ENCODE results near the gene FAM83B. TPM values are rescaled to one million over a fixed set of nuclear protein-coding genes. Genes with fewer than 3 reads are reported as not detected.
A peak's percentile ranks its signal among the peaks of the same experiment; 100 is the strongest.

Gene FAM83B
- total RNA-seq, 1 experiment from 2014 or later, result 3.9 TPM

DNA sequence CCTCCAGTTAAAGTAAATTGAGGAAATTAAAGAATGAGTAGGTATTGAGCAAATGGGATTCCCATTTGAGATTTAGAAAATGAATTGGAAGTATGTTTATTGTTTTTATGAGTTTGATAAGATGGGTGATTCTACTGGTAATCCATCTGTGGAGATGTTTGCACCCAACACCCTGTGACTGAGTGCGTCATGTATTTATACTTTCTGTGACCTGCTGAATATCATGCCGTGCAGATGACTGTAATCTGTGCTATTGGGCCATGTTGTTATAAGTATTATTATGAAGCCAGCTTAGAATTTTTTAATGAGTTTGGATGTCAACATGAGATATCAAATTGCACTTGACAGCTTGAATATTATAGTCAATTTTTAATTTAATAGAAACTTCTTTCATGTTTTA lies 17.7 kb downstream of the FAM83B start (continued):
- TF ChIP-seq, protein P1, sequence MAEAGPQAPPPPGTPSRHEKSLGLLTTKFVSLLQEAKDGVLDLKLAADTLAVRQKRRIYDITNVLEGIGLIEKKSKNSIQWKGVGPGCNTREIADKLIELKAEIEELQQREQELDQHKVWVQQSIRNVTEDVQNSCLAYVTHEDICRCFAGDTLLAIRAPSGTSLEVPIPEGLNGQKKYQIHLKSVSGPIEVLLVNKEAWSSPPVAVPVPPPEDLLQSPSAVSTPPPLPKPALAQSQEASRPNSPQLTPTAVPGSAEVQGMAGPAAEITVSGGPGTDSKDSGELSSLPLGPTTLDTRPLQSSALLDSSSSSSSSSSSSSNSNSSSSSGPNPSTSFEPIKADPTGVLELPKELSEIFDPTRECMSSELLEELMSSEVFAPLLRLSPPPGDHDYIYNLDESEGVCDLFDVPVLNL (CRISPR knock-in tag; IDR thresholded peaks at IDR 0.05; ENCODE audit: borderline replicate concordance, low read depth), result no peak
- TF ChIP-seq ATF6 (CRISPR knock-in tag; IDR thresholded peaks at IDR 0.05), result no peak
- TF ChIP-seq RELA (CRISPR knock-in tag; IDR thresholded peaks at IDR 0.05; ENCODE audit: borderline replicate concordance), result no peak
- TF ChIP-seq, protein P2, sequence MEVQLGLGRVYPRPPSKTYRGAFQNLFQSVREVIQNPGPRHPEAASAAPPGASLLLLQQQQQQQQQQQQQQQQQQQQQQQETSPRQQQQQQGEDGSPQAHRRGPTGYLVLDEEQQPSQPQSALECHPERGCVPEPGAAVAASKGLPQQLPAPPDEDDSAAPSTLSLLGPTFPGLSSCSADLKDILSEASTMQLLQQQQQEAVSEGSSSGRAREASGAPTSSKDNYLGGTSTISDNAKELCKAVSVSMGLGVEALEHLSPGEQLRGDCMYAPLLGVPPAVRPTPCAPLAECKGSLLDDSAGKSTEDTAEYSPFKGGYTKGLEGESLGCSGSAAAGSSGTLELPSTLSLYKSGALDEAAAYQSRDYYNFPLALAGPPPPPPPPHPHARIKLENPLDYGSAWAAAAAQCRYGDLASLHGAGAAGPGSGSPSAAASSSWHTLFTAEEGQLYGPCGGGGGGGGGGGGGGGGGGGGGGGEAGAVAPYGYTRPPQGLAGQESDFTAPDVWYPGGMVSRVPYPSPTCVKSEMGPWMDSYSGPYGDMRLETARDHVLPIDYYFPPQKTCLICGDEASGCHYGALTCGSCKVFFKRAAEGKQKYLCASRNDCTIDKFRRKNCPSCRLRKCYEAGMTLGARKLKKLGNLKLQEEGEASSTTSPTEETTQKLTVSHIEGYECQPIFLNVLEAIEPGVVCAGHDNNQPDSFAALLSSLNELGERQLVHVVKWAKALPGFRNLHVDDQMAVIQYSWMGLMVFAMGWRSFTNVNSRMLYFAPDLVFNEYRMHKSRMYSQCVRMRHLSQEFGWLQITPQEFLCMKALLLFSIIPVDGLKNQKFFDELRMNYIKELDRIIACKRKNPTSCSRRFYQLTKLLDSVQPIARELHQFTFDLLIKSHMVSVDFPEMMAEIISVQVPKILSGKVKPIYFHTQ (CRISPR knock-in tag; IDR thresholded peaks at IDR 0.05), result no peak
- TF ChIP-seq NFATC4 (CRISPR knock-in tag; IDR thresholded peaks at IDR 0.05), result no peak

GRCh38 chr6:54865091-54865631 lies 18.6 kb downstream of the FAM83B start:
- TF ChIP-seq NFE2L1 (CRISPR knock-in tag; IDR thresholded peaks at IDR 0.05) (no peak), ZBTB43 (CRISPR knock-in tag; IDR thresholded peaks at IDR 0.05) (no peak), CTCF (IDR thresholded peaks at IDR 0.05) (no peak), SMAD4 (CRISPR knock-in tag; IDR thresholded peaks at IDR 0.05) (no peak), ZNF219 (CRISPR knock-in tag; IDR thresholded peaks at IDR 0.05; ENCODE audit: borderline replicate concordance) (no peak), NFYB (CRISPR knock-in tag; conservative IDR thresholded peaks at IDR 0.05; ENCODE audit: low read depth) (no peak), GTF2I (CRISPR knock-in tag; conservative IDR thresholded peaks at IDR 0.05) (no peak), SP1 (CRISPR knock-in tag; conservative IDR thresholded peaks at IDR 0.05) (no peak), FOXJ3 (CRISPR knock-in tag; IDR thresholded peaks at IDR 0.05; ENCODE audit: borderline replicate concordance) (no peak), KAT7 (CRISPR knock-in tag; IDR thresholded peaks at IDR 0.05; ENCODE audit: borderline replicate concordance) (no peak), ZNF281 (CRISPR knock-in tag; IDR thresholded peaks at IDR 0.05) (no peak)
- TF ChIP-seq, protein P1 (CRISPR knock-in tag; IDR thresholded peaks at IDR 0.05; ENCODE audit: borderline replicate concordance, low read depth), result no peak
- TF ChIP-seq, protein P3, sequence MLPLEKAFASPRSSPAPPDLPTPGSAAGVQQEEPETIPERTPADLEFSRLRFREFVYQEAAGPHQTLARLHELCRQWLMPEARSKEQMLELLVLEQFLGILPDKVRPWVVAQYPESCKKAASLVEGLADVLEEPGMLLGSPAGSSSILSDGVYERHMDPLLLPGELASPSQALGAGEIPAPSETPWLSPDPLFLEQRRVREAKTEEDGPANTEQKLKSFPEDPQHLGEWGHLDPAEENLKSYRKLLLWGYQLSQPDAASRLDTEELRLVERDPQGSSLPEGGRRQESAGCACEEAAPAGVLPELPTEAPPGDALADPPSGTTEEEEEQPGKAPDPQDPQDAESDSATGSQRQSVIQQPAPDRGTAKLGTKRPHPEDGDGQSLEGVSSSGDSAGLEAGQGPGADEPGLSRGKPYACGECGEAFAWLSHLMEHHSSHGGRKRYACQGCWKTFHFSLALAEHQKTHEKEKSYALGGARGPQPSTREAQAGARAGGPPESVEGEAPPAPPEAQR (CRISPR knock-in tag; IDR thresholded peaks at IDR 0.05), result no peak
- TF ChIP-seq, protein P4, sequence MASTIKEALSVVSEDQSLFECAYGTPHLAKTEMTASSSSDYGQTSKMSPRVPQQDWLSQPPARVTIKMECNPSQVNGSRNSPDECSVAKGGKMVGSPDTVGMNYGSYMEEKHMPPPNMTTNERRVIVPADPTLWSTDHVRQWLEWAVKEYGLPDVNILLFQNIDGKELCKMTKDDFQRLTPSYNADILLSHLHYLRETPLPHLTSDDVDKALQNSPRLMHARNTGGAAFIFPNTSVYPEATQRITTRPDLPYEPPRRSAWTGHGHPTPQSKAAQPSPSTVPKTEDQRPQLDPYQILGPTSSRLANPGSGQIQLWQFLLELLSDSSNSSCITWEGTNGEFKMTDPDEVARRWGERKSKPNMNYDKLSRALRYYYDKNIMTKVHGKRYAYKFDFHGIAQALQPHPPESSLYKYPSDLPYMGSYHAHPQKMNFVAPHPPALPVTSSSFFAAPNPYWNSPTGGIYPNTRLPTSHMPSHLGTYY (CRISPR knock-in tag; IDR thresholded peaks at IDR 0.05), result no peak
- Mint-ChIP-seq H3K4me3 (no peak overlapping the region), H3K27me3 (ENCODE audit: low read depth) (no peaks in the 10 kb centered on the region), H3K9me3 (no peaks in the 10 kb centered on the region), H3K27ac (no peak overlapping the region), H3K36me3 (no peaks in the 10 kb centered on the region), H3K4me1 (peaks cover 19% of the 10 kb centered on the region)
- CTCF ChIA-PET, result no interaction called here
- no peak for DNase-seq (ENCODE audit: low spot score)
- POLR2A ChIA-PET, result no interaction called here
- peak; percentile 32 for ATAC-seq
